CD4-positive, alpha-beta T cell treated with Interleukin-10 for 1 hour (primary cell): Measurements from ENCODE around the gene GREB1.

Experiments used
- DNase-seq: peaks from one replicate; pipeline ENCODE4 v3.0.0-alpha.2; 2020

GREB1 gene

GRCh38 chr2:11513319-11513718 is 20.5 kb upstream of the GREB1 start:
- DNase-seq, result no peak

DNA sequence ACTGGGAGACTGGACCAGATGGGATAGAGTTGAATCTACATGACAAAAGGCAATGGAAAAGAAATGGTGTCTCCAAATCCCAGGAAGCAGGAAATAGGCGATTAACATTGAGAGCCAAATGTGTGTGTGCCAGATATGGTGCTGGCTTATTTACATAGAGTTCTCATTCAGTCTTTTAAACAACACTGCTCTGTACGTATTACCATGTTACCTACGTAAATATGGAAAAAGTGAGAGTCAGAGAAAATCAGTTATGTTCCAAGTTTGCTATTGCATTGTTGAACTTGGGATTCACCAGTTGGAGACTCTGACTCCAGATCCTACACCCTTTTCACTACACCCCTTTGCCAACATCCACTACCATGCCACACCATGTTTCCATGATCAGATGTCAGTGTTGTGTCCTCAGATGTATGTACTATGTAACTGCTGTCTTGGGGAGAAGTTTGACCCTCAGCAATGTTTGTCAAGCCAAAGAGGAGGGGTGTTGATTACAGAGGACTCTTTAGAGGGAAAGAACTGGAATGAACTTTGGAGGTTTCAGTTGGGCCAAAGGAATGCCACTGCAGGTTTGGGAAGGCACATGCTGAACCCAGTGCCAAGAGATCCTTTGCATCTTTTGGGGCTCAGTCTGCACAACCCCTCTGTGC is 19.6 kb upstream of the GREB1 start:
- DNase-seq, result no peak

DNA sequence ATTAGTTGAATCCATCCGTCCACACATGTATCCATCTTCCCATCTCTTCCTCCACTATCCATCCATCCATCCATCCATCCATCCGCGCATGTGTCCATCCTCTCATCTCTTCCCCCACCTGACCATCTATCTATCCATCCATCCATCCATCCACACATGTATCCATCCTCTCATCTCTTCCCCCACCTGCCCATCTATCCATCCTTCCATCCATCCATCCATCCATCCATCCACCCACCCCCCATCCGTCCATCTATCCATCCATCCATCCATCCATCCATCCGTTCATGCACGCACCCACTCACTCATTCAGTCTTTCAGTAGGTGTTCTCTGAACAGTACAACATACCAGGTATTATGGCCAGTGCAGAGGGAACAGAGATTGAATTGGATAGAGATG is 18.9 kb upstream of the GREB1 start:
- DNase-seq, result no peak

DNA sequence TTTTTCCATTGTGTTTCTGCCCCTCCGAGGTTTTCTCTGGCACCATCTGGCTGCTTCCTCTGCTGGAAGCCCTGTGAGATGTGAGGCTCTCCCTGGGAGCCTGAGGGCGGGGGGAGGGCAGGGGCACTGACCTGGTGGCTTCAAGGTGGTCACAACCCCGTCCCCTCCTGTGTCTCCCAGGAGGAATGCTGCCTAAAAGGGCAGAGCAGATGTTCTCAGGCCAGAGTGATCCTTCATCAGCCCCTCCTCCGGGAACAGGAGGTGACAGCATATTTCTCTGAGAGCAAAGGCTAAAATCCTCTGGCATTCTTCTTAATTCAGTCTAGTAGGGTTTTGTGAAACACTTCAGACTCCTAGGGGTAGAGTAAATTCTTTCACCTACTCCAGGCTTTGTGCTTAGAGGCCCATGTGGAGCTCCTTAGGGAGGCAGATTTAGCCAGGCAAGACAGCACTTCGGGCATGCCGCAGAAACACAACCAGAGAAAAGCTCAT is 18.3 kb upstream of the GREB1 start:
- no peak for DNase-seq

DNA sequence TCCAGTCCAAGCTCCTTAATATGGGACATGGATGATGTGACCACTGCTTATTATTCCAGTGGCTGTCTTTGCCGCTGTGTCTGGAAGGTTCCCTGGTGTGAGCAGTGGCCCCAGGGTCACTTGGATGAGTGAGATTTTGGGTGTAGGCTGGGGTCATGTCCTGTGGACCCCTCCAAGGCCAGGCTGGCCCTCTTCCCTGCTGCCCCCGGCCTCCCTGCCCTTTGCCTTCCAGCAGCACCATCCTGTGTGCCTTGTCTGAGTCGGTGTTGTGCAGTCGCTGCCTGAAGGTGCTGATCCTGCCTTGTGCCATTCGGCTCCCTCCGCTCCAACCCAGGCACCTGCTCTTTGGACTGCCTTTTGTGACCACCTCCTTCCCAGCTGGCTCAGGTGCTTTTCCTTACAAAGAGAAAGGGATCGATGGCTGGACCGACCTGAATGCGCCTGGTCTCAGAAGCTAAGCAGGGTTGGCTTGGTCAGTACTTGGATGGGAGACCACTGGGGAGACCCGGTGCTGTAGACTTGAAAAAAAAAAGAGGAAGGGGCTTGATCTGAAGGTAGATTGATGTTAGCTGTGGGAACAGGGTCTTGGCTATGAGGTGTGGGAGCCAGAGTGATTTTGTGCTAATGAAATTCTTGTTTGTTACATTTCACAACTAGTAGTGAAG is 16.7 kb upstream of the GREB1 start:
- no peak for DNase-seq

GRCh38 chr2:11517906-11518305 is 15.9 kb upstream of the GREB1 start:
- no peak for DNase-seq

GRCh38 chr2:11520092-11520693 is 13.7 kb upstream of the GREB1 start:
- DNase-seq, result no peak

DNA sequence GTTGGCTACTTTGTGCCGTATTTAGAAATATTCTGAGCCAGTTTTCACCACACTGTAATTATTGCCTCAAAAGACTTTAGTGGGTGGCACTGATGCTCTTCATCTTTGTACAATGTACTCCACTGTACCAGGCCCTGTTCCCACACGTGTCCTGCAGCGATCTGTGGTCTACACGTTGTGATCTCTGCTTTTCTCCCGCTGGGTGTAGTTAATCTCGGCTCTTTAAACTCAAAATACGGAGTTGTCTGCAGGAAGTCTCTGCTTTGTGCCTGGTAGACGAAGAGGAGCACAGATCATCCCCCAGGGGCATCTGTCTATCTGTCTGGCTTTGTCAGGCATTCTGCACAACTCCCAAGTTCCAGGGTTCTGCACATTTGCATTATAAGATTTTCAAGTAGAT is 12.1 kb upstream of the GREB1 start:
- DNase-seq, result no peak

DNA sequence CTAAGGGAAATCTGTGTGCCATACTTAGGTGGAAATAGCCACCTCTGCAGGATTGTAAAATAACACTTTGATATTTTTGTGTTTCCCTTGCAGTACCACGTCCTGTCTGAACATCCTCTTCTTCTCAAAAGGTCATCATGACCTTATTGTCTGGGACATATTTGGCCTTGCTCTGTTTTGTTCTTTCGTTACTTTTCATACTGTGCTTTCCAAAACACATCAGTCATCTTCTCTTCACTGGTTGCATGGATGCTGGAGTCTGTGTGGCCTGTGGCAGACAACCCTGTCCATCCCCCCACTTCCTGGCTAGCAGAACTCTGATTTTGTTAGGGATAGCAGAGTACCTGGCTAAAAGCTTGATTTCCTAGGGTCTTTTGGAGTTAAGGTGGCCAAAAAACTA is 9.4 kb upstream of the GREB1 start:
- no peak for DNase-seq

DNA sequence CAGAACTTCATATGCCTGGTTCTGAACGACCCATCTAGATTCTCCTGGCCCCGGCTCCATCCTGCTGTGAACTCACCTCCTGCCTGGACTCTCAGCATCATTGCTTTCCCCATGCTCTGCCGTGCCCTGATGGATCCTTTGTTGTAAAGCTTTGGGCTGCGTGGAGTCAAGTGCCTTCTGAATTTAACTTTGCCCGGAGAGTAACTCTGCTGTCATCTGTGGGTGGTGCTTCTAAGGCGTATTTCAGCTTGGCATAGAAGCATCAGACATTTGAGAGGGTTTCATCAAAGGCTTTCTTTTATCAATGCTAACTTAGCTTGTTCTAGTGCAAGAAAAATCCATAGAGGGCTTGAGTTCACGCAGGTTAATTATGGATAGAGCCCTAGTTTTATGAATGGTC is 8.1 kb upstream of the GREB1 start:
- no peak for DNase-seq

DNA sequence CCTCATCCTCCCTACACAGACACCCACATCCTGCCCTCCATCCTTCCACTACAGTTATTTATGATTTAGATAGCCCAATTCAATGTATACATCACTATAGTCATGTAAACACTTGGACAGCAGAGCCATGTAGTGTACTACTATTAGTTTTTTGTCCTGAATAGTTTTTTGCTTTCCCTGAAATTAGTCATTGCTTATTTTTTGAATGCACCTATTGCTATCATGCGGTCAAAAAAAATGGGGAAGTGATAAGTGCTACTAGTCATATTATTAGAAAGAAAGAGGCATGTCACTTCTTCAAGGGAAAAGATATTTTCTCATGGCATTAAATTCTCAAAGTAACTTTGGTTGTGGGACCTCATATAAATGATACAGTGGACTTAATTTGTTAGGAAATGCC is 6.8 kb upstream of the GREB1 start:
- no peak for DNase-seq

GRCh38 chr2:11528228-11528627 is 5.6 kb upstream of the GREB1 start:
- no peak for DNase-seq

- no peak for DNase-seq
Measured at GRCh38 chr2:11530864-11531465, 2.9 kb upstream of the GREB1 start.

DNA sequence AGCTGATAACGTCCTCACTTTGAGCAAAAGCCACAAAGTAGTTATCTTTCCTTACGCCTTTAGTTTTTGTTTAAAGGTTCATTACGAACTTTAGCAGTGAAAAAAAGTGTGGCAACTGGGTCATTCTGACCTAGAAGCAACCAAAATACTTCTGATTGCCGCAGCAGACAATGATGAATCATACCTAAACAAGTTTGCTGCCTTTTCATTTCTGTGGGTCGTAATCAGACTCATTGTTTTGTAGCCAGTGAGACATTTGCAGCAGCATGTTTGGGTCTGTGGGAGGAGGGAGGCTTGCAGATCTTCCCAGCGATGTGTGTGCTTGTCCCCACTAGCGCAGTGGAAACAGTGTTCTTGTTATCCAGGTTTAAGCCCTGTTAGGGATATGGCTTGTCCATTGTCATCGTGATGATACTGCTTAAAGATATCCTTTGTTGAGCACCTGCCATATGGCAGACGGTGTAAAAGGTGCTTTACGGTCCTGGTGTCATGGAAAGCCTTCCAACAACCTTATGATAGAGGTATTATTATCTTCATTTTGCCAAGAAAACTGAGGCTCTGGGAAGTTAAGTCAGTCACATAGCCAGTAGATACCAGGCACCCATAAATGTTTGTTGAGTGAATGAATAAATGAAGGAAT is 1.3 kb upstream of the GREB1 start:
- DNase-seq, result no peak

- no peak for DNase-seq
Measured at GRCh38 chr2:11534071-11534745, 363 bp downstream of the GREB1 start.

GRCh38 chr2:11534746-11535484 is 1.1 kb downstream of the GREB1 start:
- no peak for DNase-seq

DNA sequence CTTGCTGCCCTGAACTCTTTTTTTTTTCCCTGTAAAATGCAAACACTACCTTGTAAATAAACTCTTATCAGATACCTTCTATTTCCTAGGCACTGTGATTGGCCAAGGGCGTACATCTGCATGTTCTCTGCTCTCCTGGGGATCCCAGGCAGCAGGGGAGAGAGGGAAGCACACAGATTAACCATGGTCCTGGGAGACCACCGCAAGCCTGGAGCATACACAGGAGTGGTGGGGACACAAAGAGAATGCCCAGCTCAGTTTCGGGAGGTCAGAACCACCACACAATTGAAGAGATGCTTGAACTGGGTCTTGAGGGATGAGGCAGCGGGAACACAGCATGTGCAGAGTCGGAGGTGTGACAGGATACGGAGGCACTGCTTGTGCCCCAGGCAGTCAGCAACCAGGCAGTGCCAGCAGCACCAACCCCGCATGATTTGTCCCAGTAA is 2.1 kb downstream of the GREB1 start:
- DNase-seq, result no peak

DNA sequence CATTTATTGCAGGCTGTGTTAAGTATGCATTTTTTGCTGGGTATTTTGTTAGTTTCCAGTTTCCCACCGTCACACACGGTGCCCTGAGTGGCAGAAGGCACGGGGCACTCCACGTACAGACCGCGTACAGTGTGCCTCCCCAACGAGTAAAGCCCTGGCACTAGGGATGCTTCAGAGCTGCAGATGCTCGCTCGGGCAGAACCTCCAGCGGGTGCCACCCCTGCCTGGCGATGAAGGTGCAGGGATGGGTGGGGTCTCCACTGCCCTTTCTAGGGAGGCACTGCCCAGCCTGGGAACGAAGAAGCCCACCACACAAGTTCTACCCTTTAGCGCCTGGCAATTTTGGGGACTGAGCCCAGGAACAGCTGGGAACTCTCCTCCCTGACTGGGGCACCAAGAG is 4.1 kb downstream of the GREB1 start:
- DNase-seq, result no peak

DNA sequence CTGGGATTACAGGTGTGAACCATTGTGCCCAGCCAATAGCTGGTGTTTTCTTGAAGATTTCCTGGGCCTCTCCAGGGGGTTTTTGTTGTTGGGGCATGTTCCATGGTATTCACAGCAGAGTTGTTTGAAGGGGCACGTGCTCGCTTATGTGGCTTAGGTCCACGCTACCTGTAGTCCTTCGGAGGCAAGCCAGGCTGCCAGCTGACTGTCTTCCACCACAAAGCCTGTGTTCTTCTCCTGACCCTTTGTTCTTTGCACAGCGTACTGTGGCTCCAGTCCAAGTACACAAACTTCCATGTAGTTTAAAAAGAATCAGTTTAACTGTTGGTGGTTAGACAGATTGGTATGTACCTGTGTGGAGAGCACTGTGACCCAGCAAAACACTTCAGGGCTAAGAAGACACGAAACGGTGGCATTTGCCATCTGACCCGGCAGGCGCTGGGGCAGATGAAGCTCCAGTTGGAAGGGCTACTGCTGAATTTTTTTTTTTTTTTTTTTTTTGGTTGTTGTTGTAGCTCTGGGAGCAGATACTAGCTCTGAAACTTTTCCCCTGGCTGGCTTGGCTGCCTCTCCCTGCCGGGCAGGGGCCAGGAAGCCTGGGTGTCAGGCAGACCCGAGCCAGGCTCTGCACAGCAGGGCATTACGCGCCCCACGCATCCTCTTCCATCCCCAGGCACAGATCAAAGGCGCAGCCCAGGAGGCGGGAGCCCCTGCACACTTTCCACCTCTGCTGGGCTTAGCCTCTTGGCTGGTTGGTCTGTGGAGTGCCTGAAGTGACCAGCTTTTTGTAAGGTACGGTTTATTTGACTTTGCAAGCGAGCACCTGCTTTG is 5.7 kb downstream of the GREB1 start:
- no peak for DNase-seq

GRCh38 chr2:11540148-11540995 is 6.5 kb downstream of the GREB1 start:
- DNase-seq, result no peak
